Activated CD8-positive, alpha-beta memory T cell treated with anti-CD3 and anti-CD28 coated beads, Interleukin-2, amount 50 U/mL, for 24 hours (primary cell): Measurements from ENCODE around the gene EVI5L.
"Not testable (repeated sequence)": the region's sequence is repeated elsewhere in the genome, so short reads cannot be mapped to it uniquely, and the experiment has no call there.

Experiments
- DNase-seq: peaks from one replicate; pipeline ENCODE4 v3.0.0-alpha.2; 2020; ENCODE audit errors: extremely low read depth

Gene EVI5L

DNA sequence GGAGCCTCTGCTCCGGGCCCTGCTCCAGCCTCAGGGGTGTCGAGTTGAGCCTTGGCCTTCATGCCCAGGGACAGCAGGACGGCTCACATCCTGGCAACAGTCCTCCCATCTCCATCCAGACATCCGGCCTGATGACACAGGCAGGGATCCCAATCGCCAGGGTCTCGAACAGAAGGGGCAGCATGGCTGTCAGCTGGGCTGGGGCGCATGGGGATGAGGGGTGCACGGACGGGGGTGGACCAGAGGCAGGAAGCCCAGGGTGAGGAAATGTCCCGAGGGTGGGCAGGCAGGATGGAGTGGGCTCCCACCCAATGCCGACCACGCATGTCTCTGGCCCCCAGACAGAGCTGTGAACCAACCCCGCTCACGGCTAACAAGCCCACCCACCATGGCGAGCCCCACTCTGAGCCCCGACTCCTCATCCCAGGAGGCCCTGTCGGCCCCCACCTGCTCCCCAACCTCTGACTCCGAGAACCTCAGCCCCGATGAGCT, 16.2 kb downstream of the EVI5L start:
- no peak for DNase-seq

DNA sequence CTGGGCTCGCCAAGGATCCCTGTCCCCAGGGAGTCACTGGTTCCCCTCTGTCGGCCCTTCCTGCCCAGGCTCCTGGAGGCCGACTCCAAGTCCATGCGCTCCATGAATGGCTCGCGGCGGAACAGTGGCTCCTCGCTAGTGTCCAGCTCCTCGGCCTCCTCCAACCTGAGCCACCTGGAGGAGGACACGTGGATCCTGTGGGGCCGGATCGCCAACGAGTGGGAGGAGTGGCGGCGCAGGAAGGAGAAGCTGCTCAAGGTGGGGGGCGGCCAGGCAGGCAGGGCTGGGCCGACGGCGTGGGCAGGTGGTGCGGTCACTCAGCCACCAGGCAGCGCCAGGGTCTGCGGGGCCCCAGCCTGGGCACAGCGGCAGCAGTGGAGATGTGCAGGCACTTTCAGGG, 17.6 kb downstream of the EVI5L start:
- no peak for DNase-seq

DNA sequence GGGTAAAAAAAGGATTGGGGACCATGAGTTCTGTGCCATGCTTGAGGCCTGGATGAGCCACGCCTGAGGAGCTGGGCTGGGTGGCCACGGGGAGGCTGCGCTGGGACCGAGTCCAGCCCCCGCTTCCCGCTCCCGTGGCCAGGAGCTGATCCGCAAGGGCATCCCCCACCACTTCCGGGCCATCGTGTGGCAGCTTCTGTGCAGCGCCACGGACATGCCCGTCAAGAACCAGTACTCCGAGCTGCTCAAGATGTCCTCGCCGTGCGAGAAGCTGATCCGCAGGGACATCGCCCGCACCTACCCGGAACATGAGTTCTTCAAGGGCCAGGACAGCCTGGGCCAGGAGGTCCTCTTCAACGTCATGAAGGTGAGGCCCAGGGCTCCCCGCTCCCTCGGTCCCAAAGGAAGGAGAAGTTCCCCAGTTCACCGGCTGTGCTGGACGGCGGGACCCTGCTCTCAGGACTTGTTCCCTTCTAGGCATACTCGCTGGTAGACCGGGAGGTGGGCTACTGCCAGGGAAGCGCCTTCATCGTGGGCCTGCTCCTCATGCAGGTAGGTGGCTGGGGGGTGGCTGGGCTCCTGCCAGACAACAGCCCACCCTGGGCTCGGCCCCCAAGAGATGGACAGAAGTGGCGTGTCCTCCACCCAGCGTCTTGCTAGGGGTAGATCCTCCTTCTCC, 18.9 kb downstream of the EVI5L start:
- DNase-seq: no peak

DNA sequence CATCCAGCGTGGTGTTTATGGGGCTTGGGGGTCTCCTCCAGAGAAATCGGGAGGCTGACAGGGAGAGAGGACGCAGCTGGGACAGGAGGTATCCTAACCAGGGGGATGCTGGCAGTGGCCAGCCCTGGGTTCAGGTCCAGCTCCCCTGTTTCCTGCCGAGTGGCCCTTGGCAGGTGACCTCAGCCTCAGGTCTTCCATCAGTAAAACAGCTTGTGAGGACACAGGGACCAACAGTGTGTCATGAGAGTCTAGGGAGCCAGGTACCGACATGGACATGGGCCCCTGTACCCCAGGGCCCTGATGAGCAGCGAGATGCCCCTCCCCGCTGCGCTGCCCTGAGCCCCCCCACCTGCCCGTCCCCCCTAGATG, 19.6 kb downstream of the EVI5L start:
- DNase-seq: no peak

DNA sequence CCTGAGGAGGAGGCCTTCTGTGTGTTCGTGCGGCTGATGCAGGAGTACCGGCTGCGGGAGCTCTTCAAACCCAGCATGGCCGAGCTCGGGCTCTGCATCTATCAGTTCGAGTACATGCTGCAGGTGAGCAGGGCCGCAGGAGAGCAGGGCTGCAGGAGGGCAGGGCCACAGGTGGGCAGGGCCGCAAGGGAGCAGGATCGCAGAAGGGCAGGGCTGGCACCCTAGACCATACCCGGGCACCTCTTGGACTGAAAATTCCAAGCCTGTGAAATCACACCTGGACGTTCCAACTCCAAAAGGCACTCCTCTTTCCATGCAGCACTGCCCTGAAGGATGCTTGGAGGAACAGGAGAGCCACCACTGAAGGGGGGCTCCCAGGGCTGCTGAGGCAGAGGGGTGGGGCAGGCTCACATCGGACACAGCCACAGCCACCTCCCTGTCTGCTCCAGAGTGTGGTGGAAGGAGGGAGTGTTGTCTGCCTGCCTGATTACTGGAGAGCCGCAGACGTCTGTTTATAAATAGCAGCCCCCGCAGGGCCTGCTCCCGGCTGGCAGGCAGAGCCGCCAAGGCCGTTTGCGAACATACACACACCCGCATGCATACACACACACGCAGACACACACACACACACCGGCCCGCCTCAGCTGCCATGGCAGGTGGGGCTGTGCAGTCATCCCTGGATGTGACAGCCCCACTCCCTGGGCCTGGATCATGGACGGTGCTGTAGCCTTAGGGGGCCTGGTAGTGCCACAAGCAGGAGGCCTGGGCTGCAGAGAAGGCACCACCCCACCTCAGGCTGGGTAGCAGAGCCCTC, 20.2 kb downstream of the EVI5L start:
- no peak for DNase-seq

DNA sequence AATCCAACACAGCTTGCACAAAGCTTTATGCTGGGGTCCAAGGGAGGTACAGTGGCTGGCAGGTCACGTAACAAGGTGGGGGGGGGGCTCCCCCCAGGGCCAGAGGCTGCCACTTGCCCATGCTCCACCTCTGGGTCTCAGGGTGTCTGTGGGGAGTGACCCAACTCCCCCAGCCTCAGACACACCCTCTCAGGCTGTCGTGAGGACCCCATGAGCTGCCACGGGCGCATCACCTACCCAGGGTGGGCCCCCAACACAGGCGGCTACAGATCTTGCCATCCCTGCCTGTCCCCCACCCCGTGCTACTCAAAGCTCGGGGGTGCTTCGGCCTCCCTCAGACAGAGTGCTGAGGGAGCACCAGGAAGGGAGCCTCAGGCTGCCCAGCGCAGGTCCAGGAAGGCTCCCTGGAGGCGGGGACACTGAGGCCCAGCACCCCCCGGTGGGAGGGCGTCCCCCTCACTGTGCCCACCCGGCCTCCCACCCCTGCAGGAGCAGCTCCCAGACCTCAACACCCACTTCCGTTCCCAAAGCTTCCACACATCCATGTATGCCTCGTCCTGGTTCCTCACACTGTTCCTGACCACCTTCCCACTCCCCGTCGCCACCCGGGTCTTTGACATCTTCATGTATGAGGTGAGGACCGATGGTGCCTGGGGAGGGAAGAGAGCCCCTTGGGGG, 21.1 kb downstream of the EVI5L start:
- no peak for DNase-seq

DNA sequence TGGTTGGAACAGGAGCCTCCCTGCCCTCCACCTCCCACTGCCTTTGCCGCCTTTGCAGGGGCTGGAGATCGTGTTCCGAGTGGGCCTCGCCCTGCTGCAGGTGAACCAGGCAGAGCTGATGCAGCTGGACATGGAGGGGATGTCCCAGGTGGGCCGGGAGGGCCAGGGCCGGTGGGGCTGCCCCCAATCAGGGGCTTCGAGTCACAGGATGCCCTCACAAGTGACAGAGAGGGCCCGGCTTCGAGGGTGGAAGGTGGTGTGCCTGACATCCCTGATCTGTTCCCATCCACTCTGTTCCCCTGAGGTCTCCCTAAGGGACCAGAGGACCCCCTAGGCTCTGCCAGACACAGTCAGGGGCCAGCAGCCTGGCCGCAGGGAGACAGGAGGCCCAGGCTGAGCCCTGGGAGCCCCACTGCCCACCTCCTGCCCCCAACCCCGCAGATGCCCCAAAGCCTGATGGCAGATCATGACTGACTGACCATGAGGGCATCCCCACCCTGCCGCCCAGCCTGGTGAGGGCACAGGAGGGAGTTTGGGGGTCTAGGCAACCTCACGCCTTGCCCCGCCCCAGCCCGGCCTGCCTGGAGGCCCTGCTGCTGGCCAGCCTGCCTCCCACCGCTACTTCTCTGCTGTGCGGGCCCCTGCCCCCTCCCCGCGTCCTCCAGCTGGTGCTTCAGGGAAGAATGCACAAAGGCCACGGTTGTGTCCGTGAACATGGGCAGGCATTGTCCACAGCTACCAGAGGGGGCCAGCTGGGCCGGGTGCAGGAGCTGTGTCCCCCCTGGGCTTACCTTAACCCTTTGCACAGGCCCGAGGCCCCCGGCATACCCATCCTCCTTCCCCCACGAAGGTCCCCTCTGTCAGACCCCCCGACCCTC, 21.8 kb downstream of the EVI5L start:
- DNase-seq: no peak

DNA sequence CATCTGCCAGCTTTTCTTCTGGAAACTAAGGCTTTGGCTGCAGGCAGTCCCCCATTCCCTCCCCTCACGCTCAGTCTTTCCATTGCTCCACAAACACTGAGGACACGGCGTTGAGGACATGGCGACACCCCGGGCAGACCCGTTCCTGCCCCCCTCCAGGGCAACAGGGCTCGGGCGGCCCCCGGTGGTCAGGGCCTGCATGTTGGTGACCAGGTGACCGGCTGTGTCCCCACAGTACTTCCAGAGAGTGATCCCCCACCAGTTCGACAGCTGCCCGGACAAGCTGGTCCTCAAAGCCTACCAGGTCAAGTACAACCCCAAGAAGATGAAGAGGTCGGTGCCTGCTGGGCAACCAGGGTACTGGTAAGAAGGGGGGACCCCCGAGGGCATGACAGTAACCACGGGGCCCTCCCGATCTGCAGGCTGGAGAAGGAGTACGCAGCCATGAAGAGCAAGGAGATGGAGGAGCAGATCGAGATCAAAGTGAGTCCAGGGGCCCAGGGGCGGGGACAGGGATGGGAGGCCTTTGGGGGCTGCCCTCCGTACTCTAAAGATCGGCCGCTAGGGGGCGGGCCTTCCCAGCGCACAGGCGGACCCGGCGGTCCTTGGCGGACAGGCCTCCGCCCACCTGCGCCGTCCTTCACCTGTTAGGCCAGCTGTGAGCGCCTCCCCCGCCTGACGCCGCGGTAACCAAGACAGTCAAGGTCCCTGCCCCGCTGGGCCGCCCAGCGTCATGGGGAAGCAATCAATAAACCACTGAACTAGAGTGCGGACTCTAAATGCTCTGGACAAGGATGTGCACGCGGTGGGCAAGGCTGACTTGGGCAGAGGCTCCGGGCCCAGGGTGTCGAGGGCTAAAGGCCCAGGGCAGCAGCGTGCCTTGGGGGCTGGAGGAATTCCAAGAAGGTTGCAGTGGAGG, 23.1 kb downstream of the EVI5L start:
- peak; percentile 26 for DNase-seq

DNA sequence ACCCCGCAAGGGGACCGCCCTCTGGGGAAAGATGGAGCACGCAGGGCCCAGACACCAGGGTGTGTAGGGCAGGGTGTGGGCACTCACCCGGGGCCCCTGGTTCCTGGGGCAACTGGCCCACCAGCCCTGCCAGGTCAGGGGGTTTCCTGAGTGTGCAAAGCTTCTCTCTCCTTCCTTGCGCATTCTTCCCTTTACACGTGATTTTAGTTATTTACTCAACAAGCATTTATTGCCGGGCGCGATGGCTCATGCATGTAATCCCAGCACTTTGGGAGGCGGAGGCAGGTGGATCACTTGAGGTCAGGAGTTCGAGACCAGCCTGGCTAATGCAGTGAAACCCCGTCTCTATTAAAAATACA, 23.7 kb downstream of the EVI5L start:
- no peak for DNase-seq

DNA sequence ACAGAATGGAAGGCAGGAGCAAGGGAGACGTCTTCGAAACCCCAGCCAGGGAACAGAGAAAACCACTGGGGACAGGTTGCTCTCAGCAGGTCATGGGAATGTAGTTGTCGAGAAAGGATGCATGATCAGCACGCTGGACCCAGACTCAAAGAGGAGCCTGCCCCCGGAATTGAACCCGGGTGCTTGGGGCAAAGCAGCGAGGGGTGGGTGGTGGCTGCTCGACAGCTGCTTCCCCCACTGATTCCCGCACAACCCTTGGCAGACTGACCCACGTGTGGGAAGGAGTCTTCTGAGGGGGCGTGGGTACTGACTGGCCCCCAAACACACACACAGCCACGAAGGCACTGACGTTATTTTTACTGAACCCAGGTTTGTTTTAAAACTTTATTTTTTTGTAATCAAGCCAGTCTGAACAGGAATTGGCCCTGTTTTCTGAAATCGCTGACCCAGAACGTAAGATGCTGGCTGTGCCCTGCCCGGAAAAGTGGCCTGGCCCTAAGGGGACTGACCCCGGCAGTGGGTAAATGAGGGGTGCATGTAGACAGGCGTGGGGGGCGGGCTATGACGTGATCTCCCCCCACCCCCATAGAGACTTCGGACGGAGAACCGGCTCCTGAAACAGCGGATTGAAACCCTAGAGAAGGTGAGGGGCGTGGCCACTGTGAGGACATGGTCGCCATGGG, 25.5 kb downstream of the EVI5L start:
- no peak for DNase-seq

DNA sequence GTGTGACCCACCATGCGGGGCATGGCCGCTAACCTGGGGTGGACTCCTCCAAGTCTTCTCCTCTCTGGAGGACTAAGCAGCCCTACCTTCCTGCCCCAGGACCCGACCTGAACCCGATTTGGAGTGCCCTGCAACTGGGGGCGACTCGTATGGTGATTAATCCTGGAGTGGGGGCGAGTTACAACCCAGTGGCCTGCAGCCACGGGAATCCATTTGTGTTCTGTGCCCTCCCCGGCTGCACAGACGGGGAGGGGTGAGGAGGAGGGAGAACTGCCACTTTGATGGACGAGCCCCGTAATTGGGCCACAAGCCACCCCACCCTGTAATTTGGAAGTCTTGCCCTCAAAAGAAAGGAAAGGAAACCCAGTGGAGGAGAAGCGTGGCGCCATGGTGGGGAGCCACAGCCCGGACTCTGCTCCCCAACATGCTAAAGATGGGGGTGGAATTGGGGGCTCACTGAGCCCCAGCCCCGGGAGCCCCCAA, 26.1 kb downstream of the EVI5L start:
- no peak for DNase-seq

DNA sequence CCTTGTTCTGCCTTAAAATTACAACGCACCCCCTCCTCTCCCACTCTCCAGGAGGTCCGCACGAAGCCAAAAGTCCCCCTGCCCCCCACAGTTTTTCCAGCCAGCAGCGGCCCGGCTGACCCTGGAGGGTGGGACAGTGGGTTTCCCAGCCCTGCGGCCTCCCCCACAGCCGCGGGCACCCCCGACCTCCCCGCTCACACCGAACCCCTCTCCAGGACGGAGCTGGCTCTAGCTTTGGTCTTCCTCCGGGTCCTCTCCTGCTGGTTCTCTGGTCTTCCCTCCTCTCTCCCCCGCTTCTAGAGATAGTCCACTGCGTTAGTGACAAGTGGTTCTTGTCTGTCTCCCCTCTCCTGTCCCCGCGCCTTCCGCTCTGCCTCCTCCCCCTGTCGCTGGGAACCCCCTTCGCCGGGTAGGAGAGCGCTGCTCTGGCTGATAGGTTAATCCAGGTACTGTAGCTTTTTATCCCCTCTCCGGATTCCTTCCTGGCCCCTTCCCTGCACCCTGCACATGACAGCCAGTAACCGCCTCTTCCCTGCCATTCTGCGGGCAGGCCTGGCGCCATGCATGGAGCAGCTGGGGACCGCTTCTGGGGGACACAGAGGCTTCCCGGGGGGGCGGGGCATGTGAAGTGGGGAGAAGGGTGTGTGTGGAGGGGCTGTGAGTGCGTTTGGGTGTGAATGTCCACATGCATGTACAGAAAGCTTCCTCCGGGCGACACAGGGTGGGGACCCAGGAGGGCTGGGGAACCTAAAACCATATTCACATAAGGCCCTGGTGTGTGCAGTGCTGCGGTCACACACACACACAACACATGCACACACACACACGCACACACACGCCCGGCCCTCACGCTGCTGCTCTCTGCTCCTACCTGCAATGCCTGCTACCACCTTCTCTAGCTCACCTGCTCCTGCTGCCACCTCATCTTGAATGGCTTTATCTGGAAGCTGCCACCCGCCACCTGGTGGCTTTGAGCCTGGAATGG, 27.0 kb downstream of the EVI5L start:
- DNase-seq: no peak

DNA sequence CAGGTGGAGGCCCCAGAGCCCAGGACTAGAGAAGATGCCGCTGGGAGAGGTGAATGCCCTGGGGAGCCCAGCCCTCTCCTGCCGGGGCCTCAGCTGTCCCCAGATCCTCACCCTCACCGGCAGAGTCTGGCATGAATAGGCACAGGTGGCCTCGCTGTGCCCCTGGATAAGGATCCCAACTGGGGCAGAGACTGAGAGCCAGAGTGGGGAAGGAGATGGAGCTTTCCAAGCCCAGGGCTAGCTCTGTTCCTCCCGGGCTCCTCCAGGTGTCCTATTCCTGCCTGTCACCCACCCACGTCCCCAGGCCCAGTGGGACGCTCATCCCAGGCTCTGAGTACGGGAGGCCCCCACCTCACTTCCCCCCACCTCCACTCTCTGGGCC, 27.7 kb downstream of the EVI5L start:
- DNase-seq: no peak

DNA sequence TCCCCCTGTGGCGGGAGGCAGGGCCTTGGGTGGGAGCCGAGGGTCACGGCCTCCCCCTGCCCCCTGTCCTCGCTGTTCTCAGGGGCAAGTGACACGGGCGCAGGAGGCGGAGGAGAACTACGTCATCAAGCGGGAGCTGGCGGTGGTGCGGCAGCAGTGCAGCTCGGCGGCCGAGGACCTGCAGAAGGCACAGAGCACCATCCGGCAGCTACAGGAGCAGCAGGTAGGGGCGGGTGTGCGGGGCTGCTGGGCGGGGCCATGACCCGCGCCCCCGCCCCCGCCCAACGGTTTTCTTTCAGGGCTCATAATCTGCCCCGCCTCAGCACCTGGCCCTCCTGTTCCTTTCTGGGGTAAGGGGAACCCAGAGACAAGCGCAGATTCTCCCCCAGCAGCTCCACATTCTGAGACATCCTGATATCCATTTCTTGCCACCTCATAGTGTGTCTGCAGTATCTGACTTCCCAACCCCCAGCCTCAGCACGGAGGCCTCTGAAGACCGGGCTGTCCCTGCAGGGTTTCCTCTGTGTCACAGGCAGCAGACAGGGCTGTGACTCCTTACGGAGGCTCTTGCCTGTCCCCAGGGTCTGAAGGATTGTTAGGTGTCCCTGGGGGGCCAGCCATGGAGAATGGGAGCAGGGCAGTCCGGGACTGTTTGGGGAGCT, 28.2 kb downstream of the EVI5L start:
- DNase-seq: no peak

DNA sequence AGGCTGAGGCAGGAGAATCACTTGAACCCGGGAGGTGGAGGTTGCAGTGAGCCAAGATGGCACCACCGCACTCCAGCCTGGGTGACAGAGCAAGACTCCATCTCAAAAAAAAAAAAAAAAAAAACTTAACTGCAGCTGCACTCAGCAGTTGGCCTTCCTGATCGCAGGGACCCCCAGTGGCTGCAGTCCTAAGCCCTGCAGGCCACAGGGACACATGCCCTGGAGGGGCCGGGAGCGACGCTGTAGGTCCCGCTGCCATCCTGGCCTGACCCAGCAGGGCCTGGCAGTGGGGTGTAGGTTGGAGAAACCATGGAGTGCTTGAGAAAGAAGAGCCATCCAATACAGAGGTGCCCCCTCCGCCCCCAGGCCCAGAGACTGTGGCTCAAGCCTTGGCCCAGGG, 29.1 kb downstream of the EVI5L start:
- DNase-seq: not testable (repeated sequence)

DNA sequence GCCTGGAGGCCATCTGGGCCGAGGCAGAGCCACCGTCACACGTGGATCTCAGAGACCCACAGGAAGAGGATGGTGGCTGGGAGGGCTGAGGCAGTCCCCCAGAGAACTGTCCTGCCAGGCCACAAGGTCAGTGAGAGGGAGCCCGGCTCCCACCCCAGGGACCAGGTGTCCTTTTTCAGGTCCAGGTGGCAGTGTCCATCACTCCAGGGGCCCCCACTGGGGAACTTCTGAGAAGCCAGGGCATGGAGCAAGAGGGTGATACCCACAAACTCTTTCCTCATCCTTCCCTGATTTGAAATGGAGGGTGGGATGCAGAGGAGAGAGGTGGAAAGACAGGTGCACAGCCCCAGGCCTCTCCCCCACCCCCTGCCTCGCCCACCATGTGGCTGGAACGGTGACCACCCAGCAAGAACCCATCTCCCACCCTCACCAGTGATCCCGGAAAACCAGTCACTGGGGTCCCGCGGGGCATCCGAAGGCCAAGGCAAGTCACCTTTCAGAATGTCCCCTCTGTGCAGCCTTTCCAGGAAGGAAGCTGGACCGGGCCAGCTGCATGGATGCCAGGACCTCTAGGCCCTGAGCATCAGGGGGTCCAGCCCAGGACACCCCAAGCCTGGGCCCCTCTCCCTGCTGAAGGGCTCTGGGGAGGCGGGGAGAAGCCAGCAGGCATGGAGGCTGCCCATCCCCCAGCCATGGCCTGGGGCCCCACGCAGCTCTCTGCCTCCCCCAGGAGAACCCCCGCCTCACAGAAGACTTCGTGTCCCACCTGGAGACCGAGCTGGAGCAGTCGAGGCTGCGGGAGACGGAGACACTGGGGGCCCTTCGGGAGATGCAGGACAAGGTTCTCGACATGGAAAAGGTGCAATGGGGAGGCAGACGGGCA, 30.1 kb downstream of the EVI5L start:
- no peak for DNase-seq
